CD4-positive, alpha-beta T cell (primary cell): Measurements from ENCODE around the gene GAS2. TPM values are rescaled to one million over a fixed set of nuclear protein-coding genes. Genes with fewer than 3 reads are reported as not detected.

ENCODE experiments used
- ATAC-seq: fragments of 200-7000 bp; cut with Tn5 transposase; one replicate; pipeline ENCODE4 v1.10.0; 2022; ENCODE audit warnings: mild to moderate bottlenecking; ENCODE audit not compliant: poor library complexity
- CTCF ChIA-PET: fragments of 350-600 bp; sonication (Branson Sonifier 250); formaldehyde crosslinking; loops from one replicate; lab custom pipeline; 2021; ENCODE audit warnings: antibody characterized with exemption, inconsistent platforms; lab: Charles Lee
- POLR2A ChIA-PET: fragments of 350-600 bp; sonication (Branson Sonifier 250); formaldehyde crosslinking; loops from one replicate; lab custom pipeline; 2021; ENCODE audit warnings: antibody characterized with exemption, inconsistent platforms; lab: Charles Lee
- DNase-seq, 14 experiments: peaks; one replicate each; pipeline ENCODE4 v3.0.0-alpha.2; 2013 to 2020; ENCODE audit warnings: mixed read lengths in 2 of 14
- H3K27ac ChIP-seq, 2 donors: one replicate each; pipeline versions ENCODE4 v1.5.1 to v1.7.0; 2013; ENCODE audit warnings: low read length in 2 of 2, low read depth in 1 of 2, mild to moderate bottlenecking in 1 of 2
- H3K27me3 ChIP-seq, 2 experiments: 1 replicate in 1 of 2; 2 replicates in 1 of 2; pipeline versions ENCODE4 v1.6.1 to v1.7.0; 2013; ENCODE audit warnings: low read length in 2 of 2, control low read depth in 1 of 2, mild to moderate bottlenecking in 1 of 2, moderate library complexity in 1 of 2; ENCODE audit not compliant: insufficient read depth in 2 of 2, control insufficient read depth in 1 of 2
- H3K36me3 ChIP-seq: one replicate; pipeline ENCODE4 v1.6.1; 2013; ENCODE audit warnings: low read length, control low read depth; ENCODE audit not compliant: insufficient read depth
- H3K4me1 ChIP-seq: one replicate; pipeline ENCODE4 v1.6.1; 2013; ENCODE audit warnings: low read length, control low read depth; ENCODE audit not compliant: insufficient read depth
- H3K4me3 ChIP-seq: one replicate; pipeline ENCODE4 v1.5.1; 2013; ENCODE audit warnings: mild to moderate bottlenecking, low read length, moderate library complexity
- H3K9me3 ChIP-seq, 2 experiments: 1 replicate in 1 of 2; 2 replicates in 1 of 2; pipeline versions ENCODE4 v1.6.1 to v1.7.0; 2013; ENCODE audit warnings: low read length in 2 of 2, mild to moderate bottlenecking in 2 of 2, control low read depth in 1 of 2, moderate library complexity in 1 of 2; ENCODE audit not compliant: control insufficient read depth in 1 of 2, insufficient read depth in 1 of 2
- H3K27ac Mint-ChIP-seq: one replicate; pipeline ENCODE4 v1.8.0; 2020; ENCODE audit warnings: mixed read lengths
- H3K27me3 Mint-ChIP-seq: one replicate; pipeline ENCODE4 v1.8.0; 2021; ENCODE audit warnings: mixed read lengths
- H3K36me3 Mint-ChIP-seq: one replicate; pipeline ENCODE4 v1.8.0; 2021; ENCODE audit warnings: low read depth, mixed read lengths
- H3K4me1 Mint-ChIP-seq: one replicate; pipeline ENCODE4 v1.8.0; 2021; ENCODE audit warnings: low read depth, mixed read lengths
- H3K4me3 Mint-ChIP-seq: one replicate; pipeline ENCODE4 v1.8.0; 2020; ENCODE audit warnings: mild to moderate bottlenecking, mixed read lengths
- H3K9me3 Mint-ChIP-seq: one replicate; pipeline ENCODE4 v1.8.0; 2020; ENCODE audit warnings: mixed read lengths
- intact Hi-C, 2 experiments: fragments of 100-400 bp; cut with DNase I in 1 of 2; cut with micrococcal nuclease in 1 of 2; formaldehyde crosslinking; loops; one replicate each; pipeline versions ENCODE4 v1.15.1 to v1.9.0; 2023 to 2025; cut with DNase I, micrococcal nuclease
- total RNA-seq, 174 experiments: library from RNA in 2 of 174; stranded (reverse) in 2 of 174; gene quantifications; one replicate each; pipeline ENCODE4 v1.2.3 and lab custom pipeline; 2021 to 2026
- TF ChIP-seq, protein P1 (sequence below): fragments of 200-600 bp; IDR thresholded peaks from one replicate; pipeline ENCODE4 v1.8.0; 2022; ENCODE audit warnings: antibody characterized with exemption, mild to moderate bottlenecking

GAS2 gene
- total RNA-seq, 2 experiments from 2014 or later = 2.2 to 2.9 TPM

DNA sequence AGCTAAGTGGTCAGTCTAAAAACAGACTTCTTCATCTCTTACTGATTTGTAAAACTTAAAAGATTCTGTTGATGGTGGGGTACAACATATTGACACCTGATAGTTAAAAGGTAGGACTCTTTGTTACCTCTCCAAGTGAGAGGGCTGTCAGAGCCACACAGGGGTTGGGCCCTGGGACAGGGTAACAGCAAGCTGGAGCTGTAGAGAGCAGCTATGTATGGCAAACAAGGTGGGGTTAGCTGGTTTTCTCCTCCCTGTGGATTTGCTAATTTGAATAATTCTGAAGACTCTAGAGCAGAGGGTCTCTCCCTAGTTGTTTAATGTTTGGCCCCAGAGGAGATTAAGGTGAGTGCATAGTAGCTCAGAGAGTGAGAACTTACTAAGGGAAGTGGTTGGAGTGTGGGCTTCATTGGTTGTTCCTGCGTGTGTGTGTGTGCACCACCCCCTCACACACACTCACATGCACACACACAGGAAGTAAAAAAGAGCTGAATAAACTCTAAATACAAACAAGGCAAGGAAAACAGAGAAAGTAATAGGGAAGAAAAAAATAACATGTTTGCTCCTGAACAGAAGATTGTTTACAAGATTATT is 9.2 kb upstream of the GAS2 start:
- POLR2A ChIA-PET = interaction anchor here (0.5 to 1.7 kb wide), 6 partner anchors 17 to 172 kb away, joined by 3 to 11 read pairs (median 4); partner anchors contain the start of genes FANCF and SVIP
- Mint-ChIP-seq H3K27ac (peak overlapping the region; percentile 55), H3K9me3 (no peaks in the 10 kb centered on the region), H3K27me3 (peaks cover 4% of the 10 kb centered on the region), H3K36me3 (no peaks in the 10 kb centered on the region), H3K4me1 (peaks cover 30% of the 10 kb centered on the region), H3K4me3 (peak overlapping the region; percentile 5)
- Histone ChIP-seq H3K4me1 (peaks cover 7% of the 10 kb centered on the region), H3K4me3 (no peak overlapping the region), H3K27me3 (no peaks in the 10 kb centered on the region), H3K36me3 (no peaks in the 10 kb centered on the region), H3K27ac (no peak overlapping the region), H3K9me3 (no peaks in the 10 kb centered on the region)
- CTCF ChIA-PET = interaction anchor here (1.2 kb wide), 1 partner anchor 14 kb away, joined by 3 read pairs; no protein-coding TSS in a partner anchor
- DNase-seq (peak in 2 of 14 experiments; percentile 22 to 59), ATAC-seq (peak; percentile 89)
- TF ChIP-seq, protein P1, sequence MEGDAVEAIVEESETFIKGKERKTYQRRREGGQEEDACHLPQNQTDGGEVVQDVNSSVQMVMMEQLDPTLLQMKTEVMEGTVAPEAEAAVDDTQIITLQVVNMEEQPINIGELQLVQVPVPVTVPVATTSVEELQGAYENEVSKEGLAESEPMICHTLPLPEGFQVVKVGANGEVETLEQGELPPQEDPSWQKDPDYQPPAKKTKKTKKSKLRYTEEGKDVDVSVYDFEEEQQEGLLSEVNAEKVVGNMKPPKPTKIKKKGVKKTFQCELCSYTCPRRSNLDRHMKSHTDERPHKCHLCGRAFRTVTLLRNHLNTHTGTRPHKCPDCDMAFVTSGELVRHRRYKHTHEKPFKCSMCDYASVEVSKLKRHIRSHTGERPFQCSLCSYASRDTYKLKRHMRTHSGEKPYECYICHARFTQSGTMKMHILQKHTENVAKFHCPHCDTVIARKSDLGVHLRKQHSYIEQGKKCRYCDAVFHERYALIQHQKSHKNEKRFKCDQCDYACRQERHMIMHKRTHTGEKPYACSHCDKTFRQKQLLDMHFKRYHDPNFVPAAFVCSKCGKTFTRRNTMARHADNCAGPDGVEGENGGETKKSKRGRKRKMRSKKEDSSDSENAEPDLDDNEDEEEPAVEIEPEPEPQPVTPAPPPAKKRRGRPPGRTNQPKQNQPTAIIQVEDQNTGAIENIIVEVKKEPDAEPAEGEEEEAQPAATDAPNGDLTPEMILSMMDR = no peak
- intact Hi-C loops = no loop called here

DNA sequence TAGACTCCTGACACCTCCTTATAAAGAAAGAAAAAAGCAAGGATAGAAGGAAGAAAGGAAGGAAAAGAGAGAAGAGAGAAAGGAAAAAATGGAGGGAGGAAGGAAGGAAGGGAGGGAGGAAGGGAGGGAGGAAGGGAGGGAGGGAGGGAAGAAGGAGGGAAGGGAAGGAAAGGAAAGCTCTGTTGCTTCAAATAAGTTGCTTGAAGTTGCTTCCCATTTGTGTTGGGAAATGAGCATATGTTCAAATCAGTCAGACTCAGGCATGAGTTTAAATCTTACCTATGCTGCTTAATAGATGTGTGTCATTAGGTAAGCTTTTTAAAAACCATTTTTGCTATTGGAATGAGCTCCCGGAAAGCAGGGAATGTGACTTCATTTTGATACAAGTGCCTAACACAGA is 6.6 kb upstream of the GAS2 start:
- ChIA-PET CTCF (no interaction called here), POLR2A (no interaction called here)
- Mint-ChIP-seq H3K27me3 (peaks cover 18% of the 10 kb centered on the region), H3K4me1 (peaks cover 30% of the 10 kb centered on the region), H3K27ac (no peak overlapping the region), H3K4me3 (no peak overlapping the region), H3K9me3 (no peaks in the 10 kb centered on the region), H3K36me3 (no peaks in the 10 kb centered on the region)
- DNase-seq (no peak), ATAC-seq (no peak)
- H3K4me3 ChIP-seq = no peak overlapping the region
- TF ChIP-seq, protein P1 = no peak
- H3K27me3 ChIP-seq = no peaks in the 10 kb centered on the region
- intact Hi-C loops = no loop called here
- H3K4me1 ChIP-seq = peaks cover 7% of the 10 kb centered on the region
- no peak overlapping the region for H3K27ac ChIP-seq
- no peaks in the 10 kb centered on the region for H3K9me3 ChIP-seq
- H3K36me3 ChIP-seq = no peaks in the 10 kb centered on the region

DNA sequence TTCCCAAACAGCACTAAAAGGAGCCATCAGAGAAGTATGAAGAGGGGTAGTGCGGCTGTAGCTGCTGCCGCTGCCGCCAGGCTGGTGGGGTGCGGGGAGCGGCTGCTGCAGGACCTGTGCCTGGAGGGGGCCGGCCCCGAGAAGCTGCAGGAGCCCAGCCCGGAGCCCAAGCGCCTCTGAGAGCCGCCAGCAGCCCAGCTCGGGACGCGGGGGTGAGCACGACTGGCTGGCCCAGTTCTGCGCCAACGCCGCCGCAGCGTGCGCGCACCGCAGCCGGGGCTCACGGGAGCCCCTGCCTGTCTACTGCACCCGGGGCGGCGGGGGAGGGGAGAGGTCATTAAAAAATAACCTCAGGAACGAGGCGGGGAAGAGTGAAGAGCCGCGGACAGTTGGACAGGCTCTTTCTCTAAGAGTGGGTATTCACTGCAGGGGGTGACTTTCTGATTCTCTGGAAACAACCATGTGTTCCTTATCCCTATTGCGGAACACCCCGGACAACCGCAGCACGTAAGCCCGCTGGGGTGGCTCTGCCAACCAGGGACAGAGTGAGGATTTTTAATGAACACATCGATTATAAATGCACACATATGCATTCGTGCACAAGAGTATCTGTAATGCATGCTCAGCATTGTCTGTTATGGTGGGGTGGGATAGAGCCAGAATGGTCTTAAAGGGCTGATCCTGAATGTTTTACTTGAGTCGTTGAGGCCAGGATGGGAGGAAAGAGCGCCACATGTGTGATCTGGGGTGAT is 453 bp downstream of the GAS2 start:
- Histone ChIP-seq H3K36me3 (no peaks in the 10 kb centered on the region), H3K4me1 (peaks cover 10% of the 10 kb centered on the region), H3K9me3 (no peaks in the 10 kb centered on the region), H3K27ac (no peak overlapping the region), H3K4me3 (no peak overlapping the region), H3K27me3 (peaks cover 29 to 53% of the 10 kb centered on the region in 2 experiments)
- Mint-ChIP-seq H3K27me3 (peaks cover 72% of the 10 kb centered on the region), H3K36me3 (no peaks in the 10 kb centered on the region), H3K4me1 (peaks cover 16% of the 10 kb centered on the region), H3K4me3 (peak overlapping the region; percentile 75), H3K9me3 (no peaks in the 10 kb centered on the region), H3K27ac (no peak overlapping the region)
- peak; percentile 43 for ATAC-seq
- CTCF ChIA-PET = no interaction called here
- TF ChIP-seq, protein P1 = no peak
- peak in 4 of 14 experiments; percentile 8 to 15 (median 10) for DNase-seq
- POLR2A ChIA-PET = interaction anchor here (1.1 to 1.3 kb wide), 2 partner anchors 10 to 41 kb away, joined by 3 to 7 read pairs; partner anchors contain the start of gene FANCF
- intact Hi-C loops = no loop called here
